GM19463 (cell line): Measurements from ENCODE around the gene EPHB1.
A peak's percentile ranks its signal among the peaks of the same experiment; 100 is the strongest.

Experiments
- ATAC-seq: cut with Tn5 transposase; IDR thresholded peaks from one replicate; pipeline ENCODE4 v1.9.1; 2021; ENCODE audit warnings: mild to moderate bottlenecking, moderate library complexity; ENCODE audit not compliant: unreplicated experiment

The EPHB1 gene

GRCh38 chr3:134804508-134805480 is 9.7 kb downstream of the EPHB1 start:
- no peak for ATAC-seq

- ATAC-seq = no peak
Measured at GRCh38 chr3:134807189-134807588, 12.1 kb downstream of the EPHB1 start.

- ATAC-seq = no peak
Measured at GRCh38 chr3:134808835-134809234, 13.8 kb downstream of the EPHB1 start.

- no peak for ATAC-seq
Measured at GRCh38 chr3:134809427-134810051, 14.5 kb downstream of the EPHB1 start.

- ATAC-seq = no peak
Measured at GRCh38 chr3:134810052-134810435, 15.0 kb downstream of the EPHB1 start.

- no peak for ATAC-seq
Measured at GRCh38 chr3:134810850-134811249, 15.8 kb downstream of the EPHB1 start.

- ATAC-seq = no peak
Measured at GRCh38 chr3:134813618-134814017, 18.6 kb downstream of the EPHB1 start.

- no peak for ATAC-seq
Measured at GRCh38 chr3:134815519-134815918, 20.5 kb downstream of the EPHB1 start.

- ATAC-seq = no peak
Measured at GRCh38 chr3:134816623-134817022, 21.6 kb downstream of the EPHB1 start.

GRCh38 chr3:134817297-134817696 is 22.2 kb downstream of the EPHB1 start:
- peak; percentile 86 for ATAC-seq

GRCh38 chr3:134820994-134821393 is 25.9 kb downstream of the EPHB1 start:
- ATAC-seq = no peak

- ATAC-seq = no peak
Measured at GRCh38 chr3:134822090-134822489, 27.0 kb downstream of the EPHB1 start.

- no peak for ATAC-seq
Measured at GRCh38 chr3:134823679-134824078, 28.6 kb downstream of the EPHB1 start.

- ATAC-seq = no peak
Measured at GRCh38 chr3:134824791-134825190, 29.7 kb downstream of the EPHB1 start.

GRCh38 chr3:134827213-134827612 is 32.2 kb downstream of the EPHB1 start:
- peak; percentile 78 for ATAC-seq

GRCh38 chr3:134829721-134830120 is 34.7 kb downstream of the EPHB1 start:
- no peak for ATAC-seq

- no peak for ATAC-seq
Measured at GRCh38 chr3:134832585-134832984, 37.5 kb downstream of the EPHB1 start.

- peak; percentile 77 for ATAC-seq
Measured at GRCh38 chr3:134833453-134834163, 38.5 kb downstream of the EPHB1 start.

GRCh38 chr3:134836921-134837320 is 41.9 kb downstream of the EPHB1 start:
- ATAC-seq = no peak

GRCh38 chr3:134838599-134838998 is 43.5 kb downstream of the EPHB1 start:
- ATAC-seq = no peak

GRCh38 chr3:134839422-134839821 is 44.4 kb downstream of the EPHB1 start:
- no peak for ATAC-seq
